OCI-LY7 (cell line): Measurements from ENCODE around the gene AHNAK2.

Source experiments
- EZH2phosphoT487 ChIP-seq: fragments of 200-600 bp; sonication (generic); IDR thresholded peaks from 2 replicates; pipeline ENCODE4 v1.6.1; 2018; ENCODE audit warnings: low read depth, borderline replicate concordance, mild to moderate bottlenecking, mixed run types, antibody characterized with exemption, low read length, moderate library complexity, mixed read lengths
- TF ChIP-seq, protein P1 (sequence below): fragments of 200-600 bp; sonication (generic); conservative IDR thresholded peaks from 2 replicates; pipeline ENCODE4 v1.5.1; 2014; ENCODE audit warnings: mild to moderate bottlenecking, antibody characterized with exemption, low read length, moderate library complexity, mixed read lengths

GRCh38 chr14:104893435-104894207 is 84.6 kb downstream of the AHNAK2 start:
- TF ChIP-seq, protein P1, sequence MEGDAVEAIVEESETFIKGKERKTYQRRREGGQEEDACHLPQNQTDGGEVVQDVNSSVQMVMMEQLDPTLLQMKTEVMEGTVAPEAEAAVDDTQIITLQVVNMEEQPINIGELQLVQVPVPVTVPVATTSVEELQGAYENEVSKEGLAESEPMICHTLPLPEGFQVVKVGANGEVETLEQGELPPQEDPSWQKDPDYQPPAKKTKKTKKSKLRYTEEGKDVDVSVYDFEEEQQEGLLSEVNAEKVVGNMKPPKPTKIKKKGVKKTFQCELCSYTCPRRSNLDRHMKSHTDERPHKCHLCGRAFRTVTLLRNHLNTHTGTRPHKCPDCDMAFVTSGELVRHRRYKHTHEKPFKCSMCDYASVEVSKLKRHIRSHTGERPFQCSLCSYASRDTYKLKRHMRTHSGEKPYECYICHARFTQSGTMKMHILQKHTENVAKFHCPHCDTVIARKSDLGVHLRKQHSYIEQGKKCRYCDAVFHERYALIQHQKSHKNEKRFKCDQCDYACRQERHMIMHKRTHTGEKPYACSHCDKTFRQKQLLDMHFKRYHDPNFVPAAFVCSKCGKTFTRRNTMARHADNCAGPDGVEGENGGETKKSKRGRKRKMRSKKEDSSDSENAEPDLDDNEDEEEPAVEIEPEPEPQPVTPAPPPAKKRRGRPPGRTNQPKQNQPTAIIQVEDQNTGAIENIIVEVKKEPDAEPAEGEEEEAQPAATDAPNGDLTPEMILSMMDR: no peak
- no peak for TF ChIP-seq EZH2phosphoT487
